B cell (primary cell): ENCODE results near the gene CLCNKB. TPM values are rescaled to one million over a fixed set of nuclear protein-coding genes. Genes with fewer than 3 reads are reported as not detected.

Experiments
- ATAC-seq: fragments of 200-7000 bp; cut with Tn5 transposase; one replicate; pipeline ENCODE4 v1.10.0; 2021; ENCODE audit warnings: low read depth, mild to moderate bottlenecking, moderate number of reproducible peaks, moderate library complexity
- CTCF ChIA-PET: fragments of 350-600 bp; sonication (Branson Sonifier 250); formaldehyde crosslinking; loops from one replicate; lab custom pipeline; 2021; ENCODE audit warnings: antibody characterized with exemption, inconsistent platforms; lab: Charles Lee
- POLR2A ChIA-PET: fragments of 350-600 bp; sonication (Branson Sonifier 250); formaldehyde crosslinking; loops from one replicate; lab custom pipeline; 2021; ENCODE audit warnings: antibody characterized with exemption; lab: Charles Lee
- DNase-seq: peaks from one replicate; pipeline ENCODE4 v3.0.0; 2013
- H2AFZ ChIP-seq: 2 replicates; pipeline ENCODE4 v1.6.1; 2012; ENCODE audit warnings: mild to moderate bottlenecking, low read depth, low read length; ENCODE audit not compliant: insufficient read depth, poor library complexity, severe bottlenecking
- H3K27ac ChIP-seq, 2 donors: 1 replicate in 1 of 2; 2 replicates in 1 of 2; pipeline ENCODE4 v1.5.1; 2012 to 2013; ENCODE audit warnings: low read length in 2 of 2, mild to moderate bottlenecking in 2 of 2, moderate library complexity in 1 of 2
- H3K27me3 ChIP-seq, 4 experiments: fragments of 200-600 bp in 1 of 4; sonication (generic) in 1 of 4; replicated peaks in 1 of 4; 1 replicate in 2 of 4; 2 replicates in 2 of 4; pipeline versions ENCODE4 v1.6.1 to v1.7.0; 2013 to 2016; ENCODE audit warnings: low read length in 3 of 4, mild to moderate bottlenecking in 2 of 4, mixed read lengths in 1 of 4, moderate library complexity in 1 of 4; ENCODE audit not compliant: insufficient read depth in 4 of 4, control insufficient read depth in 3 of 4; ENCODE audit errors: control extremely low read depth in 1 of 4
- H3K36me3 ChIP-seq, 2 experiments: replicated peaks in 1 of 2; 1 replicate in 1 of 2; 2 replicates in 1 of 2; pipeline versions ENCODE4 v1.6.1 to v1.7.1; 2013; ENCODE audit warnings: low read length in 1 of 2; ENCODE audit not compliant: insufficient read depth in 2 of 2, control insufficient read depth in 1 of 2; ENCODE audit errors: control extremely low read depth in 1 of 2, extremely low read depth in 1 of 2
- H3K4me1 ChIP-seq, 2 donors: fragments of 200-600 bp in 1 of 2; sonication (generic) in 1 of 2; 1 replicate in 1 of 2; 2 replicates in 1 of 2; pipeline versions ENCODE4 v1.5.1 to v1.6.1; 2013 to 2017; ENCODE audit warnings: low read length in 2 of 2; ENCODE audit not compliant: control insufficient read depth in 2 of 2, insufficient read depth in 2 of 2
- H3K4me2 ChIP-seq: replicated peaks from 2 replicates; pipeline ENCODE3; 2012; ENCODE audit warnings: mild to moderate bottlenecking, low read depth, low read length; ENCODE audit not compliant: poor library complexity, severe bottlenecking
- H3K4me3 ChIP-seq, 5 experiments: fragments of 200-600 bp in 1 of 5; sonication (generic) in 1 of 5; 1 replicate in 3 of 5; 2 replicates in 2 of 5; pipeline versions ENCODE4 v1.5.1 to v1.7.0; 2011 to 2016; ENCODE audit warnings: low read length in 4 of 5, mild to moderate bottlenecking in 4 of 5, low read depth in 2 of 5, control low read depth in 1 of 5, moderate library complexity in 1 of 5; ENCODE audit not compliant: insufficient read depth in 1 of 5; ENCODE audit errors: control extremely low read depth in 1 of 5, extremely low read depth in 1 of 5
- H3K79me2 ChIP-seq: fragments of 200-600 bp; sonication (generic); one replicate; pipeline ENCODE4 v1.6.0; 2016; ENCODE audit warnings: low read length; ENCODE audit not compliant: control insufficient read depth, insufficient read depth
- H3K9ac ChIP-seq: fragments of 200-600 bp; sonication (generic); 2 replicates; pipeline ENCODE4 v1.6.1; 2017; ENCODE audit warnings: mild to moderate bottlenecking, low read length, moderate library complexity
- H3K9me3 ChIP-seq, 3 donors: one replicate each; pipeline versions ENCODE4 v1.6.1 to v1.7.1; 2013; ENCODE audit warnings: low read length in 2 of 3; ENCODE audit not compliant: control insufficient read depth in 2 of 3, insufficient read depth in 1 of 3; ENCODE audit errors: control extremely low read depth in 1 of 3
- H4K20me1 ChIP-seq: 2 replicates; pipeline ENCODE4 v1.6.0; 2012; ENCODE audit warnings: mild to moderate bottlenecking, low read length; ENCODE audit not compliant: insufficient read depth, control insufficient read depth, poor library complexity, severe bottlenecking
- H3K27ac Mint-ChIP-seq: one replicate; pipeline ENCODE4 v1.8.0; 2021; ENCODE audit warnings: mixed read lengths
- H3K27me3 Mint-ChIP-seq: one replicate; pipeline ENCODE4 v1.8.0; 2021; ENCODE audit warnings: mixed read lengths
- H3K4me1 Mint-ChIP-seq: one replicate; pipeline ENCODE4 v1.8.0; 2021; ENCODE audit warnings: mixed read lengths
- H3K4me3 Mint-ChIP-seq: one replicate; pipeline ENCODE4 v1.8.0; 2021; ENCODE audit warnings: mixed read lengths
- H3K9me3 Mint-ChIP-seq: one replicate; pipeline ENCODE4 v1.8.0; 2022; ENCODE audit warnings: mixed read lengths; ENCODE audit not compliant: insufficient read depth
- CTCF ChIP-seq: fragments of 200-600 bp; IDR thresholded peaks from one replicate; pipeline ENCODE4 v1.8.0; 2022; ENCODE audit warnings: antibody characterized with exemption, mild to moderate bottlenecking
- EZH2 ChIP-seq: IDR thresholded peaks from 2 replicates; pipeline ENCODE4 v1.6.1; 2012; ENCODE audit warnings: borderline replicate concordance, low read depth, mild to moderate bottlenecking, moderate library complexity, low read length; ENCODE audit not compliant: insufficient read depth, poor library complexity, severe bottlenecking
- WGBS: methylation state at CpG from one replicate; pipeline ENCODE4 v1.1.5; 2013; ENCODE audit warnings: missing lambda C conversion rate; ENCODE audit not compliant: insufficient coverage; 5-methylcytosine and 5-hydroxymethylcytosine counted together
- intact Hi-C: fragments of 100-400 bp; cut with micrococcal nuclease; formaldehyde crosslinking; loops from one replicate; pipeline ENCODE4 v1.10.0; 2022
- polyA plus RNA-seq: library from polyadenylated mRNA; depleted of rRNA; stranded (reverse); fragments of >200 nt; gene quantifications from 2 replicates; pipeline ENCODE4 v1.2.3, GENCODE V29; 2012
- total RNA-seq, 2 donors: library from RNA; stranded (reverse); fragments of 120-200 nt in 1 of 2; gene quantifications; 1 replicate in 1 of 2; 2 replicates in 1 of 2; pipeline versions ENCODE4 v1.2.3 to v1.2.4, GENCODE V29; 2013 to 2022

Gene CLCNKB
- total and polyA plus RNA-seq, 2 donors (not counting 1 experiment from before 2014, with no cell fraction given) = not detected

GRCh38 chr1:16053781-16054502, 10.4 kb downstream of the CLCNKB start:
- CTCF ChIA-PET = interaction anchor here (0.5 to 3.7 kb wide), 11 partner anchors 25 to 388 kb away, joined by 3 to 27 read pairs (median 4); no protein-coding TSS in a partner anchor

More at GRCh38 chr1:16053781-16054502, 10.4 kb downstream of the CLCNKB start:
- Histone ChIP-seq H3K36me3 (no peaks in the 10 kb centered on the region), H3K9me3 (no peaks in the 10 kb centered on the region), H3K27ac (no peak overlapping the region), H3K4me2 (no peak overlapping the region), H3K4me3 (no peak overlapping the region), H3K27me3 (peaks cover 0 to 6% (median 0%) of the 10 kb centered on the region in 4 experiments), H3K4me1 (peaks cover 7% of the 10 kb centered on the region in 2 donors), H2AFZ (no peak overlapping the region), H4K20me1 (no peaks in the 10 kb centered on the region), H3K9ac (no peak overlapping the region), H3K79me2 (no peaks in the 10 kb centered on the region)
- POLR2A ChIA-PET = interaction anchor here (0.7 kb wide), 1 partner anchor 53 kb away, joined by 3 read pairs; no protein-coding TSS in a partner anchor
- 66% methylated on average over 4 of the region's 8 CpGs for WGBS
- Mint-ChIP-seq H3K4me3 (no peak overlapping the region), H3K27ac (no peak overlapping the region), H3K4me1 (peaks cover 8% of the 10 kb centered on the region), H3K27me3 (peaks cover 13% of the 10 kb centered on the region), H3K9me3 (no peaks in the 10 kb centered on the region)
- TF ChIP-seq CTCF (no peak), EZH2 (no peak)
- ATAC-seq (no peak), DNase-seq (no peak)
- intact Hi-C loops = no loop called here
